Caki2 (cell line): Measurements from ENCODE around the gene KRTAP9-3. TPM values are rescaled to one million over a fixed set of nuclear protein-coding genes. Genes with fewer than 3 reads are reported as not detected.

Source experiments
- total RNA-seq: library from RNA; depleted of rRNA; stranded (reverse); fragments of >200 nt; shearing (Covaris generic); gene quantifications from 2 replicates; pipeline ENCODE4 v1.2.3, GENCODE V29; 2014; ENCODE audit warnings: low replicate concordance; rRNA removed

Gene KRTAP9-3
- total RNA-seq, 1 experiment from 2014 or later, result not detected

Other genes with a start within 250 kb of the KRTAP9-3 start
- not detected in 2 replicates for gene KRT40, start 248.1 kb upstream of the KRTAP9-3 start, total RNA-seq
- gene KRTAP3-3, start 238.3 kb upstream of the KRTAP9-3 start, total RNA-seq, result not detected in 2 replicates
- gene KRTAP3-2, start 232.5 kb upstream of the KRTAP9-3 start, total RNA-seq, result not detected in 2 replicates
- gene KRTAP3-1, start 223.3 kb upstream of the KRTAP9-3 start, total RNA-seq, result not detected in 2 replicates
- not detected in 2 replicates for gene KRTAP1-5, start 205.2 kb upstream of the KRTAP9-3 start, total RNA-seq
- gene KRTAP1-4, start 202.3 kb upstream of the KRTAP9-3 start, total RNA-seq, result not detected in 2 replicates
- gene KRTAP1-3, start 197.6 kb upstream of the KRTAP9-3 start, total RNA-seq, result not detected in 2 replicates
- not detected in 2 replicates for gene KRTAP1-1, start 191.0 kb upstream of the KRTAP9-3 start, total RNA-seq
- not detected in 2 replicates for gene KRTAP2-1, start 185.1 kb upstream of the KRTAP9-3 start, total RNA-seq
- not detected in 2 replicates for gene KRTAP2-2, start 177.2 kb upstream of the KRTAP9-3 start, total RNA-seq
- not detected in 2 replicates for gene KRTAP2-3, start 172.3 kb upstream of the KRTAP9-3 start, total RNA-seq
- gene KRTAP2-4, start 166.6 kb upstream of the KRTAP9-3 start, total RNA-seq, result not detected in 2 replicates
- gene KRTAP4-7, start 148.3 kb upstream of the KRTAP9-3 start, total RNA-seq, result not detected in 2 replicates
- gene KRTAP4-8, start 134.3 kb upstream of the KRTAP9-3 start, total RNA-seq, result not detected in 2 replicates
- gene KRTAP4-16, start 130.2 kb upstream of the KRTAP9-3 start, total RNA-seq, result not detected in 2 replicates
- not detected in 2 replicates for gene KRTAP4-9, start 127.1 kb upstream of the KRTAP9-3 start, total RNA-seq
- gene KRTAP4-11, start 114.1 kb upstream of the KRTAP9-3 start, total RNA-seq, result not detected in 2 replicates
- not detected in 2 replicates for gene KRTAP4-12, start 108.3 kb upstream of the KRTAP9-3 start, total RNA-seq
- not detected in 2 replicates for gene KRTAP4-6, start 91.9 kb upstream of the KRTAP9-3 start, total RNA-seq
- gene KRTAP4-5, start 82.6 kb upstream of the KRTAP9-3 start, total RNA-seq, result not detected in 2 replicates
- gene KRTAP4-4, start 71.7 kb upstream of the KRTAP9-3 start, total RNA-seq, result not detected in 2 replicates
- gene KRTAP4-3, start 64.2 kb upstream of the KRTAP9-3 start, total RNA-seq, result not detected in 2 replicates
- gene KRTAP4-2, start 54.2 kb upstream of the KRTAP9-3 start, total RNA-seq, result not detected in 2 replicates
- not detected in 2 replicates for gene KRTAP4-1, start 47.5 kb upstream of the KRTAP9-3 start, total RNA-seq
- gene KRTAP9-1, start 42.6 kb upstream of the KRTAP9-3 start, total RNA-seq, result not detected in 2 replicates
- gene KRTAP9-2, start 5.8 kb upstream of the KRTAP9-3 start, total RNA-seq, result not detected in 2 replicates
- not detected in 2 replicates for gene KRTAP9-8, start 5.5 kb downstream of the KRTAP9-3 start, total RNA-seq
- not detected in 2 replicates for gene KRTAP9-4, start 17.2 kb downstream of the KRTAP9-3 start, total RNA-seq
- not detected in 2 replicates for gene KRTAP9-9, start 22.9 kb downstream of the KRTAP9-3 start, total RNA-seq
- not detected in 2 replicates for gene KRTAP9-6, start 32.9 kb downstream of the KRTAP9-3 start, total RNA-seq
- not detected in 2 replicates for gene KRTAP9-7, start 43.2 kb downstream of the KRTAP9-3 start, total RNA-seq
- gene KRTAP29-1, start 70.4 kb downstream of the KRTAP9-3 start, total RNA-seq, result not detected in 2 replicates
- not detected in 2 replicates for gene KRTAP16-1, start 76.9 kb downstream of the KRTAP9-3 start, total RNA-seq
- gene KRTAP17-1, start 83.3 kb downstream of the KRTAP9-3 start, total RNA-seq, result not detected in 2 replicates
- not detected in 2 replicates for gene KRT33A, start 118.4 kb downstream of the KRTAP9-3 start, total RNA-seq
- gene KRT33B, start 137.4 kb downstream of the KRTAP9-3 start, total RNA-seq, result not detected in 2 replicates
- gene KRT34, start 149.9 kb downstream of the KRTAP9-3 start, total RNA-seq, result 0.20 TPM in 1 of 2 replicates, not detected in the other
- gene KRT31, start 165.2 kb downstream of the KRTAP9-3 start, total RNA-seq, result not detected in 2 replicates
- not detected in 2 replicates for gene KRT37, start 192.1 kb downstream of the KRTAP9-3 start, total RNA-seq
- not detected in 2 replicates for gene KRT38, start 208.5 kb downstream of the KRTAP9-3 start, total RNA-seq
- not detected in 2 replicates for gene KRT32, start 234.9 kb downstream of the KRTAP9-3 start, total RNA-seq
- not detected in 2 replicates for gene KRT35, start 248.7 kb downstream of the KRTAP9-3 start, total RNA-seq